ENCODE measurements around the gene ERVW-1.

DNA sequence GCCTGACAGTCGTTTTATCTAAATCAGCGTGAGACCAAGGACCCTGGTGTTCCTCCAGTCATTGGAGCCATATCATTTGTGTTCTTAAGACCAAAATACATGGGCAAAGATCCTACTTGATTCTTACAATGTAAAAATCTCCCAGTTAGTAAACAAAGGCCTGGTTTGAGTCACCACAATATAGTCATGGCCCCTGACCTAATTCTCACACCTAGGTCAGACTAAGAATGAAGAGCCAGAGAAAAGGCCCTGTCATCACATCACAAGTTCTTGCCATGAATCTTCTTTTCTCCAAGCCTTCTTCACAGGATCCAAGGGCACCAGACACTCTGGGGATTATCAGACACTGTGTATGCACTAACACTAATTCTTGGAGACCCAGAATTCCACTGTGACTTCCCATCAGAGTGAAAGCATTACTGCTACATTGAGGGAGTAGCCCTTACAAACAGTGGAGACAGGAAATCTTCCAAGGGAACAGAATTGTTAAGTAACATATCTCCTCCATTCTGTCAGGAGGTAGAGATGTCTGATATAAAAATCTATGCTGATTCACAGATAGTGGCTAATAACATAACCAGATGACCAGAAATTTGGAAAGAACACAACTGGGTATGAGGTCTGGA is 7.6 kb upstream of the ERVW-1 start:
- no peak for TF ChIP-seq CTCF (IDR thresholded peaks at IDR 0.05)
- TF ChIP-seq POLR2A (IDR thresholded peaks at IDR 0.05): no peak
